GM21423 (cell line): ENCODE measurements around the gene POR.

Source experiments
- ATAC-seq: cut with Tn5 transposase; IDR thresholded peaks from one replicate; pipeline ENCODE4 v1.9.1; 2021; ENCODE audit warnings: mild to moderate bottlenecking, moderate library complexity; ENCODE audit not compliant: unreplicated experiment

Gene POR

DNA sequence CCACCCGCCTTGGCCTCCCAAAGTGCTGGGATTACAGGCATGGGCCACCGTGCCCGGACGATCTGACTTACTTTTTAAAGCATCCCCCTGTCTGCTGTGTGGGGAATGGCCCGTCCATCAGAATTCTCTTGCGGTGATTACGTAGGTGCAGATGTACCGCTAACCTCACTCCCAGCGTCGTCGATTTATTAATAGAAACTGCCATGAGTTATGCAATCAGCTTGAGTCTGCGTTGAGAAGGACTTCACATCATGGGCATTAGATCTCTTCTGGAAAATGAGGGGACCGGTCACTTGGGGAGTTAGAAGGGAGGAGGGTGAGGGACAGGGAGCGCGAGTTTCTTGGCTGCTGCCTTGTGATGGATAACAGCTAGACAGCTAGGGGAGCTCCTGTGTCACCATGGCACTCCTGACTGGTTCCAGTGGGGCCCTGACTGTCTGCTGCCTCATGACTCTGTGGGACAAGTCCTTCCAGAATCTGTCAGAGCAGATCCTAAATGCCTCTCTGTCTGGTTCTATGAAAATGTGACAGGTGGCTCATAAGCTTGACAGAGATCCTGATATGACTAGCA, 35.2 kb downstream of the POR start:
- no peak for ATAC-seq

DNA sequence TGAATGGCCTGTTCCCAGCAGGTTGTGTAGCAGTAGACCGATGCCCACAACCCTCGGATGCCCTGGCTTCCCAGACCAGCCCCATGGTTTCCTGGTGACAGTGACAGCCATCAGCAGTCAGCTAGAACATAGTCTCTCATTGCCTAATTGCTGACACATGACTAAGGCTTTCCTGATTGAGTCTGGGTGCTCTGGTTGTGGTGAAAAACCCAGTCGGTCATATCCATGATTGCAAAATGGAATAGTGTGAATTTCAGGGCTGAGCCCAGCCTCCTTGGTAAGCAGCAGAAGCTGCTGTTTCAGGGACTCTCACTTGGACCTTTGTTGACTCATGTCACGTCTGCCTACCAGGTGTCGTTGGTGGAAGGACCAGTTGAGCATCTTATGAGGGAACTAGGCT, 36.6 kb downstream of the POR start:
- no peak for ATAC-seq

DNA sequence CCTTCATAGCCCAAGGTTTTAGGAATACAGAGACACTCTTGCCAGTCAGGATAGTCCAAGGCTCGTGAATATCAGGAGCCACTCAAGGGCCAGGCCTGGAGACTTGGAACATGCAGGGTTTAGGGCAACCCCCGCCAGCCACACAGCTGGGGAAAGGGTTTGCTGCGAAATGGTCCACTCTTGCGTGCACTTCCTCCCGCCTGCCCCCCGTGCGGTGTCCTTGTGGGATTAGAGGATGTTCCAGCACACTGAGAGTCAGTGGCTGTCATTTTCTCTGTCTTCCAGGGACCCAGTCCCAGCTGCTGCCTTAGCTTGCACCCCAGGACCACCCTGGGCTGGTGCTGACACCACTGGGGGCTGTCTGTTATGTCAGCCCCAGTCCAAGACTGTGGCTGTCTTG, 38.5 kb downstream of the POR start:
- ATAC-seq: no peak

DNA sequence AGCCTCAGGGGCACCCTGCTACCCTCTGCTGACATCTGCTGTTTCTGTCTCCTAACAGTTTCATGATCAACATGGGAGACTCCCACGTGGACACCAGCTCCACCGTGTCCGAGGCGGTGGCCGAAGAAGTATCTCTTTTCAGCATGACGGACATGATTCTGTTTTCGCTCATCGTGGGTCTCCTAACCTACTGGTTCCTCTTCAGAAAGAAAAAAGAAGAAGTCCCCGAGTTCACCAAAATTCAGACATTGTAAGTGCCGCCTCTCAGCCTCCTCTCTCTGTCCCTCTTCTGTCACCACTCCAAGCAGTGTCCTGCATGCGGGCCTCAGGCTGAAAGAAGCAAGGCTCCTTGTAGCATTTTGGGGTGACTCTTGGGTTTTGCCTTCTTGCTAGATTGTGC, 39.0 kb downstream of the POR start:
- no peak for ATAC-seq

DNA sequence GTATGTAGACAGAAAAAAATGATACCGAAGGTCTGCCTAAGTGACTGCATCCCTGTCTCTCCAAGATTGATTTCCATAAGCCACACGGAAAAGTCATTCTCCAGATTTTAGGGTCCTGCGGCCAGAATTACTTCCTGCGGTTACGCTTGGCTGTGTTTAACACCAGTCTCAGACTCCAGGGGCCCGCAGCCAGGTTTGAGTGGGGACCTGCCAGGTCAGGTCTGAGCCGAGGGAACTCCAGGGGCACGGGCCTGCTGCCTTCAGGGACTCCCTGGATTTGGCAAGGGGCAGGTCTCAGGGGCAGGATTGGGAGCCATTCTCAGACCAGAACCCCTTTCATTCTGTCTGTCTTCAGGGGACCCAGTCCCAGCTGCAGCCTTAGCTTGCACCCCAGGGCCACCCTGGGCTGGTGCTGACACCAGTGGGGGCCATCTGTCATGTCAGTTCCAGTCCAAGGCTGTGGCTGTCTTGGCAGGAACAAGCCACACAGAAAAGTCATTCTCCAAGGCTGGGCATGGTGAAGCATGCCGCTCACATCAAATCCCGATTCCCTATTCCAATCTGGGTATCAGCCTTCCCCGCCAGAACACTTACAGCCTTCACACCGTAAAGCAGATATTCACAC, 40.5 kb downstream of the POR start:
- no peak for ATAC-seq

DNA sequence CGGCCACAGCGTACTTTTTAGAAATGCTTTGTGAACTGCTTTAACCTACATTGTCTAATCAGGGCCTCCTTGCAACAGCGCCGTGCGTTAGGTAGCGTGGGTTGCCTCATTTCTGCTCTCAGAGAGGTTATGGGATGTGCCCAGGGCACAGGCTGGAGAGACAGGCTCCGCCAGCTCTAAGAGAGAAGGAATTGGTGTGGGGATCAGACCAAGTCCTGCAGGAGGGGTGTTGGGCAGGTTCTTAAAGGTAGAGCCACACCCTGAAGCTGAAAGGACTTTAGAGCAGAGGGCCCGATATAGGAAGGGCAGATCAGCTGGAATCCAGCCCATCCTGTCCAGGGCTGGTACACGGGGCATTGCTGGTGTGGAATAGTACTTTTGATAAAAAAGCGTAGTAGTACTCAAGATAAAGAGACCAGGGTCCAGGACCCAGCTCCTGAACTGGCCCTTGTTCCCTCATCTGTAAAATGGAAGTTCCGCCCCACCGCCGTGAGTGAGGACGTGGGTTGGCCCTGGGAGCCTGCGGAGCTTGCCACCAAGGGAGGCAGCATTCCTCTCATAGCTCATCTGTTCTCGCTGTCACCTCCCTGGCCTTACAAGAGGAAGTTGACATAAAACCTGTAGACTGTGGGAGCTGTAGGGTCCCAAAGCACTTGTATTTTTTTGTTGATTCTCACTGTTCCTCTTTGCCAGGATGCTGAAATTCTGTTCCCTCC, 42.2 kb downstream of the POR start:
- no peak for ATAC-seq

DNA sequence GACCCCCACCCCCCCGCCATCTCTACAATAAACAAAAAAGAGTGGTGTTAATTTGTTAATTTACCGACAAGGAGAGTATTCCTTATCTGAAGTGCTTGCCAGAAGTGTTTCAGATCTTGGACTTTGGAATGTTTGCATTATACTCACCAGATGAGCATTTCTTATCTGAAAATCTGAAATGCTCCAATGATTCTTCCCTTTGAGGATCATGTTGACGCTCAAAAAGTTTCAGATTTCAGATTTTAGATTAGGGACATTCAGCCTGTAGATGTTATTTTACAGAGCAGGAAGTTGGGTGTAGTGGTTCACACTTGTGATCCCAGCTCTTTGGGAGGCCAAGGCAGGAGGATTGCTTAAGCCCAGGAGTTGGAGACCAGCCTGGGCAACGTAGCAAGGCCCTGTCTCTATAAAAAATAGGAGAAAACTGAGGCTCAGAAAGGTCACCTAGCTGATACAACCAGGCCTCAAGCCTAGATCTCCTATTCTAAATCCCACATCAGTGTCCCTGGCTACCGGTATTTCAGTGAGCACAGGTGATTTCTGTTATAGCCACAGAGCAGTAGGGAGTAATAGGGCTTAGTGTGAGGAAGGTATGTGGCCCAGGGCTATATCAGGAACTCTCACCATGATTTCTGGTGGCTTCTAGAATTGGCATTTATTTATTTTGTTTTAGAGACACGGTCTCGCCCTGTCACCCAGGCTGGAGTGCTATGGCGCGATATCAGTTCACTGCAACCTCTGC, 44.0 kb downstream of the POR start:
- no peak for ATAC-seq

DNA sequence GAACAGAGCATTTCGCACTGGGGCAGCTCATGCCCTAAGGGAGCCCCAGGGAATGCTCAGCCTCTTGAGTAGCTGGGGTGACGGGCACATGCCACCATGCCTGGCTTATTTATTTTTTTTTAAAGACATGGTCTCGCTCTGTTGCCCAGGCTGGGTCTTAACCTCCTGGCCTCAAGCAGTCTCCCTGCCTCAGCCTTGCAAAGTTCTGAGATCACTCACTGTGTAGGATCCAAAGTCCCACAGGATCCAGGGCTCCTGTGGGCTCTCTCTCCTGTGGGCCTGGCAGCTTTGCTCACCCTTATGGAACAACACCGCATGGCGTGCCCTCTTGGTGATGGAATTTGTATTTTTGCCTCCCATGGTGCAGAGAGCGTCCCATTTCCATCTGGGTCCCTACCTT, 45.4 kb downstream of the POR start:
- ATAC-seq: no peak

DNA sequence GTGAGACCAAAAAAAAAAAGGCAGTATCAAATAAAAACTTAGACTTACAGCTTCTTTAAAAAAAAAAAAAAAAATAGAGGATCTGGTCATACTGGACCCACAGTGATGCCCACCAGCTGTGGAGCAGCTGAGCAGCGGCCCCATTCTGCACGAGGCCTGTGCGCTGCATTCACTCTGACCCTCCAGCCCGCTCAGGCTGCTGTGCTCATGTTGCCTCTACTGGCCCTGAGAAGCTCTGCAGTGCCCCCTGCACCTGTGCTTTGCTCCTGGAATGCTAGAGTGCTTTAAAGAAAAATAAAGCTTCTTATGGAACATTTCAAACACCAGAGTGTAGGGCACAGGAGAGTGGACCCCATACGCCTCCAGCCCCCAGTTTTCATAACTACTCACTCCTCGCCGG, 46.3 kb downstream of the POR start:
- no peak for ATAC-seq

DNA sequence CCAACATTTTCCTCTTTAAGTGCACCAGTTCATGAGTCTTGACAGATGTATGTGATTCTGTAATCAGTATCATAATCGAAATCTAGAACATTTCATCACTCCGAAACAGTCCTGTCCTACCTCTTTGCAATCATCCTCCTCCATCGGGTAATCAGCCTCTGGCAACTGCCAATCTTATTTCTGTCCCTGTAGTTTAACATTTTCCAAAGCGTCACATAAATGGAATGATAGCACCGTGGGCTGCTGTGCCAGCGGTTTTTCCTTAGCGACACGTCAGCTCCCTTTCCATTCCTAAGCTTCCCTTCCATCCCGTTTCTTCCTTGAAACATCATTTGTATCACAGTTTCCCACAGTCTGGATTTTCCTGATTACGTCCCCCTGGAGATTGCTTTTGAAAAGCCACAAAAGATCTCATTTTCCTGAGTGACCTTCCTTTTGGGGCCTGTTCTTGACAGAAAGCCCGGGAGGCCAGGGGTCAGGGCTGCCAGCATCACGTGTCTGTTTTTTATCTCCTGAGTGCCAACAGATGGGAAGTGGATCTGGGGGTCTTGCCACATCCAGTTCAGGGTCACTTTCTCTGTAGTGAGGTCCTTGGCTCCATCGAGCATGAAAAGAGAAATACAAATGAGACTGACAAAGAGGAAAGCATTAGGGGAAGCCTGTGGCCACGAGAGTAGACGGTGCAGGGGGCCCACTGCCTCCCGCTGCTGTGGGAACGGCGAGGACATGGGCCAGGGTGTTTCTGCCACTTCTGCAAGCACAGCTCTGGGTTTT, 47.8 kb downstream of the POR start:
- no peak for ATAC-seq

DNA sequence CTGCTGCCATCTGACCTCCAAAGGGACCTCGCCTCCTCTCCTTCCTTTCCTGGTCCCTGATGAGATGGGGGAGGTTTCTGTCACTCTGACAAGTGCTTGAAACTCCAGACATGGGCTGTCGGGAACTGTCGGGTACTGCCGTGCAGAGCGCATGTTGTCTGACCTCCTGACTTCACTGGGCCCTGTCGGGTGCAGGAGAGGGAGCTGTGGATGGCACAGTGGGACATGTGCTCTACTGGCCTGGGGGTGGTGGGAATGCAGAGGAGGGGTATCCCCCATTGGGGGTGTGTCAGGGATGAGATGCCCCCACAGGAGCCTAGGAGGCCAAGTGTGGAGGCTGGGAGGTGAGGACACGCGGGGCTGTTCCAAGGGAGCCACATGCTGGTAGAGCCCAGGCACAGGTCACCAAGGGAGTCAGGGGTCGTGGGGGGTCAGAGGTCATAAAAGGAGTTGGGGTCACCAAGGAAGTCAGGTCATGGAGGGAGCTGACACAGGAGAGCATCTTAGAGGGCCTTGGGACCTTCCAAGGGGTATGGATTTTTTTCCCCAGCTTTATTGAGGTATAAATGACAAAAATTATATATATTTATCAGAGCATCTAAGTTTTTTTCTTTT, 48.5 kb downstream of the POR start:
- no peak for ATAC-seq

DNA sequence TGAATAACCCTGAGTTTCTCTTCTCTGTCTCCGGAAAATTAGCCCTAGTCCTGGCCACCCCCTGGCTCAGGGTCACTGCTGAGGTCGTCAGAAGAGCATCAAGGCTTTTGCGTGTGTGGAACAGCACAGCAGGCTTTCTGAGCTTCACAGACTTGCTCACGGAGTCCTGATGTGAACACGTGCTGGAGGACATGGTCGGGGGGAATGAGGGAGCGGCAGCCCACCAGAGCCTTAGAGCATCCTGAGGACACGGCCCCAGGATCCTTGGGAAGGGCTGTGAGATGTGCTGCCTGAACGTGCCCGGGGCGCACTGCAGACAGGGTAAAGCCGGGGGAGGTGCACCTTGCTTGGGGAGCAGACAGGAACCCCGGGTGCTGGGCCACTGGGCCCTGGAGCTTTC, 50.7 kb downstream of the POR start:
- ATAC-seq: no peak

DNA sequence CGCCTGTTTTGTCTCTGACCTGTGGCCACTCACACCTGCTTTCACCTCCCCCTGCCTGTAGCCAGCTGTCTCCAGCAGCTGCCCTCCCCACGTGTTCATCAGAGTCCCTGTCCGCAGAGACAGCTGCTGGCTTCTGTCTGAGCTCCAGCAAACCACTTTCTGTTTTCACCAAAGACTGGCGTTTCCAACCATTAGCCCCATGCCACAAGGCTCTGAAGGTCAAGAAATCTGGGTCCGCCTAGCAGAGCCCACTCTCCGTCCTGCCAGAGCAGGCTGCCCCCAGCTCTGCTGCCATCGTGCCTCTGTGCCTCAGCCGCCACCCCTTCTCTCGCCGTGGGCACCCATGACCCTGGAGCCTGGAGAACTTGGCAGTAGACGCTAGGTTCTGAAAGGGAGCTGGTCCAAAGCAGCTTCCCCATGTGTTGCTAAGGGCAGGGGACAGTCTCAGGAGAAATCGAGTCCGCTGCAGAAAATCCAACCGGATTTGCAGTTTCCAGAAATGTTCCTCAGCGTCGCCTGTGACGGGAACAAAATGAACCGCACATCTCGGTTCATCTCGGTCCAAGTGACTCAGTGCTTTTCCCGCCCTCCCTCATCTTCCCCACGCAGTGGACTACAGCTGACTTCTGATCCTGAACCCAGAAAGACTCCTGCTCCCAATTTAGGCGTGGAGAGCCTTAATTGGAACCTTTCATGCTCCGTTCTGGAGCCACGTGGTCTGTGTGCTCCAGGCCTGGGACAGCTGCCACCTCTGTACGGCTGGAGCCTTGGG, 51.4 kb downstream of the POR start:
- no peak for ATAC-seq

DNA sequence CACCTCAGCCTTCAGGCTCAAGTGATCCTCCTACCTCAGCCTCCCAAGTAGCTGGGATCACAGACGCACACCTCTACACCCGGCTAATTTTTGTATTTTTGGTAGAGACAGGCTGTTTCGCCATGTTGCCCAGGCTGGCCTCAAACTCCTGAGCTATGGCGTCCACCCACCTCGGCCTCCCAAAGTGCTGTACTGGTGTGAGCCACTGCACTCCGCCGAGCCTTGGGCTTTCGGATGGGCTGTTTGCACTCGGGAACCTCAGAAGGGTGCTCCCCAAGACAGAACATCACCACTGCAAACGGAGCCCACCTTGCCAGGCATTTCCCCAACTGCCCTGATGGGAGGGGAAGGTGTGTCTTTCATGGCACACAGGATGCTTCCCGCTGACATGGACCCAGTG, 52.1 kb downstream of the POR start:
- no peak for ATAC-seq

DNA sequence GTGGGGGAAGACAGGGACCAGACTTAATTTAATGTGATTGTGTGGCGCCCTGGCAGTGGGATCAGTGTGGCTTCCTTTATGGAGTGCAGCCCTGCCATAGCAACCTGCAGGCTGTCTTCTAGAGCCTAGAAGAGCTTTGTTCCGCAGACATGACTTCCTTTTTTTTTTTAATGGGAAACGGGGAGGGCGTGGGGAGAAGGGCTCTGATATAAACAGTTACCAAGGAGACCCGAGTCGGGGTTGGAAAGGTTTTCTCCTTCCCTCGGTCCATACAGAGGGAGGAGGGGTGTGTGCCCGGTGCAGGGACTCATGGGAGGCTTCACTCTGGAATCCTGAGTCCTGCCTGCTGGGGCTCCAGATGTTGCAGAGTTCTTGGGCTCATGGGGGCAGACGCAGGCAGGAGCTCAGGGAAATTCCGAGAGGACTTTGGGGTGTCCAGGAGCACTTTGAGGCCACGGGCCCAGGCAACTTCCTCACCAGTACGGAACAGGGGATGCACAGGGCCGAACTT, 52.6 kb downstream of the POR start:
- no peak for ATAC-seq

DNA sequence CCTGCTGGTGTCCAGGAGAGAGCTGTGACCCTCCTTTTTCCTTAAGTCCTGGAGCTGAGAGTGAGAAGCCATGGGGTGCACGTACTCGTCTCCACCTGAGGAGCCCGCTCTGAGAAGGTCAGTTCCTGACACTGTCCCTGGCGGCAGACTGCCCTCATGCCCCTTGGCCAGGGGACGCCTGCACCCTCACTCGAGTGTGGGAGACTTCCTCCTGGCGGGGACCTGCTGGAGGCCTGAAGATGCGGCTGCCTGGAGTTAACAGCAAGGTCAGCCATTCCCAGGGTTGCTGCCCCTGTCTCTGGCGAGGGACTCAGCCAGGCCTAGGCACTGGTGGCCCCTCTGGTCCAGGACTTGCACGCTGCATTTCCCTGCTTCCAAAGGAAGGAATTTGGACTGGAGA, 53.1 kb downstream of the POR start:
- ATAC-seq: no peak

DNA sequence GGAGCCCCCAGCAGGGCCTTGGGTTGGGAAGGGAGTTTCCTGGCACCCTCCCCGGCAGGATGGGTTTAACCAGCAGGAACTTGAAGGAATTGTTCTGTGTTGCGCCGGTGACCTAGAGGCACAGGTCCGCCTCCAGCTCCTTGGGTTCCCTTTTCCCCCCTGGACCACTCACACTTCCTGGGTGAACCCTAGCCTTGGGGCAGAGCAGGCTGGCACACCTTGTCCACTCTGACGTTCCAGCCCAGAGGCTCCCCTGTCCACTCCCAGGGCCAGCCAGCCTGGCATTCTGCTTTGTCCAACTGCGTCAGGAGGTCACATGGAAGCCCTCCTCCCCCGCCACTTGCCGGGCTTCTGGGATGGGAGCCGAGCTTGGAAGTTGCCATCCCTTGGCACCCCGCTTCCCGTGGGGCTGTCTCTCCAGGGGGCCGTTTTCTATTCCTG, 53.6 kb downstream of the POR start:
- ATAC-seq: no peak

DNA sequence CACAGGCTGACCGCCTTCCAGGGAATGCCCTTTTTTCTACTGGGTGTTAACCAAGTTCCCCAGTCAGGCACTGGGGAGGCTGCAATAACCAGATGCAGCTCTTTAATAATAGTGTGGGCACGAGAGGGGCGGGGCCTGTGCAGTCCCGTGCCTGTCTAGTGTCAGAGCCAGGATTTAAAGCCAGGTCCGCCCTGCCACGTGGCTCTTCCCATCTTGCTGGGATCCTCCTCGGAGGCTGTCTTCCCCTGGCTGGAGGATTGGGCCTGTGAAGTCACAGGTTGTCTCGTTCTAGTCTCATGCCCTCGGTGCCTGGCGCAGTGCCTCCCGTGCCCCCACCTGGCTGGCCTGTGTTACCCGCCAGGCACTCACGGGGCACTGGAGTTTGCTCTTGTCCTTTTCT, 54.2 kb downstream of the POR start:
- no peak for ATAC-seq

DNA sequence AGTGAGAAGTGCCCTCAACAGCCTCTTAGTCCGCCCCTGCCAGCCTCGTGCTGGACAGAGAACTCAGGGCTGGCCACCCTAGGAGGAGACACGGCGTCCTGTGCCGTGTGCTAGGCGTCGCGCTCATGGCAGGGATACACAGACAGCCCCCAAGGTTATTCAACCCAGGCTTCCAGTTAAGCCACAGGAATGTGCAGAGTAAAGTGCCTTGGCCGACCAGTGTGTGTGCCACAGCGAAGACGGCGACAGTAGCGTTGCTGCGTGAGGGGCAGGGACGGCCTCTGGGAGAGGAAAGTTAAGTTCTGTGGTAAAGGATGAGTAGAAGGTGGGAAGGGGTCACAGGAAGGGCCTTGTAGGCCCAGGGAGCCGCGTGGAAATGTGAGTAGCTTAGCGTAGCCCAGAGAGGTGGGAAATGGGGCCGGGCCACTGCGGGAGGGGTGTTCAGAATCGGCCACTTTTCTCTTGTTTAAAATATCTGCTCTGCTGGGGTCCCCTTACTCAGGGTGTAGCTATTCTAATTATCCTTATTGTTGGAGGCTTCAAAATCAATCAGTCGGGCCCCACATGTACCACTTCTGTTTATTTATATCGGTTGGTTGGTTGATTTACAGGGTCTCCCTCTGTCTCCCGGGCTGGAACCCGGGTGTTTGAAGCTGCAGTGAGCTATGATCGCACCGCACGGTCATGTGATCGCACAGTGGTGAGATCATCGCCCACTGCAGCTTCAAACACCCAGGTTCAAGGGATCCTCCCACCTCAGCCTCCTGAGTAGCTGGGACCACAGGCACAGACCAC, 54.9 kb downstream of the POR start:
- ATAC-seq: no peak
